AG20443 (cell line): Measurements from ENCODE around the gene PLA2G4F.
A peak's percentile ranks its signal among the peaks of the same experiment; 100 is the strongest.

ENCODE experiments used
- DNase-seq: peaks from one replicate; pipeline ENCODE4 v3.0.0; 2012; ENCODE audit warnings: low spot score, mixed read lengths

The PLA2G4F gene

DNA sequence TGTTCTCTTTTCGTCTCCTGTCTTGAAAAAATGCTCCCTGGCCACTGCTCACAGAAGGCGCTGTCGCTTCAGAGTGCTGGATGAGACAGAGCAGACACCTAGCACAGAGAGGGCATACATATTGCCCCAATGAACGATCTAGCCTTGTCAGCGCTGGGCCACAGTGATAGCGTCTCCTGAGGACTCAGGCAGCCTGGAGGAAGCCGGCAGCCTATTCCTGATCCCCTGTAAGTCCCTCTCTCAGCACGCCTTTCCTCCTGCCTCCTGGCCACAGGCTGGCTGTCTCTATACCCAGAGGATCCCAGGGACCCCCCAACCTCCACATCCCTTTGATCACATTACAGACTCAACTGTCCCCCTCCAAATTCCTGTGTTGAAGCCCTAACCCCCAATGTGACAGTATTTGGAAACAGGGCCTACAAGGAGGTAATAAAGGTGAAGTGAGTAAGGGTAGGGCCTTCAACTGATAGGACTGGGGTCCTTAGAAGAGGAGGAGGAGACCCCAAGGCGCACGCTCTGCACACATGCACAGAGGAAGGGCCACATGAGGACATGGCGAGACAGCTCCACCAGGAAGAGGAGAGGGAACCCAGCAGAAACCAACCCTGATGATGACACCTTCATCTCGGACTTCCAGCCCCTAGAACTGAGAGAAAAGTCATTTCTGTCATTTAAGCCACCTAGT is 7.5 kb downstream of the PLA2G4F start:
- no peak for DNase-seq

DNA sequence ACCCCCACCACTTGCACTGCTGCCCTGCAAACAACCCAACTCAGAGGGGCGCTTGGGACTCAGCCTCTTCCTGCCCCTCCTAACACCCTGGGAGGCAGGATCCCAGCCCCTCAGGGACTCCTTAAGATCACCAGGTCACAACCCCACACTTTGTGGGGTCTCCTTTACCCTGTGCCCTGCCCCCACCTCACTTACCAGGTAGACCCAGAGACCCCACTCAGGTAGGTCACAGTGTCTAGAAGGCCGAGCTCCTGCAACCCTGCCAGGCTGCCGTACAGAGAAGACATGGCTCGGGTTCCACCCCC is 9.1 kb downstream of the PLA2G4F start:
- DNase-seq, result no peak

DNA sequence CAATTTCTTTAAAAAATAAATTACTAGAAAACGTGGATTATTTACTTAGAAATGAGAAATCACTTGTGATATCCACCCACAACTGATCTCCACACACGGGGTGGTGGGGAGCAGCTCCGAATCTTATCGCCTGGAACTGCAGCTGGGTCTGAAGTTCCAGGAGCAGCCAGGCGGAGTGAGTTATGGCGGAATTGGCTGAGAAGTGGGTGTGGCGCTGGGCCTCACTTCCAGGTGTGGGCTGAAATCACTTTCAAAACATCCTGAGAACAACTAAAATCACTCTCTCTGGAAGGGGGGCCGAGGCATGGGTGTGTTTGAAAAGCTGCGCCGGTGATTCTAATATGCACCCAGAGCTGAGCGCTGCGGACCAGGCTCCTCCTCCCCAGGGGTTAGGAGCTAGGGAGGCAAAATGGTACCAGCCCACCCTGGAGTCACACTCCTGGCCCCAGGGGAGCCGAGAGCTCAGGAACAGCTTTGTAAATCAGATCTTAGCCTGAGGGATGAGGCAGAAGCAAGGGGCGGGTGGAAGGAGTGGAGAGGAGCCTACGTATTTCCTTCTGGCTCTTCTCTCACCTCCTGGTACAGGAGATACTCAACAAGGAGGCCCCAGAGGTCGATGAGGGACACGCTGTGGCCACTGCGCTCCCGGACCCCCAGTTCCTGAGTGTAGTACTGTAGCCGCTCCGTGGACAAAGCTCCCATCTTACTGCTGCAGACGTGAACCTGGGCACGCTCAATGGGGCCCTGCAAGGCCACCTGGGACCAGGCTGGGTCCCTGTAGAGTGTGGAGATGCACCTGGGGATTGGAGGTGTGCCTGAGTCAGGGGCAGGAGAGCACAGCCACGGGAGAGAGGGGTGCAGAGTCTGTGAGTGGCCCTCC is 9.6 kb downstream of the PLA2G4F start:
- DNase-seq, result no peak

DNA sequence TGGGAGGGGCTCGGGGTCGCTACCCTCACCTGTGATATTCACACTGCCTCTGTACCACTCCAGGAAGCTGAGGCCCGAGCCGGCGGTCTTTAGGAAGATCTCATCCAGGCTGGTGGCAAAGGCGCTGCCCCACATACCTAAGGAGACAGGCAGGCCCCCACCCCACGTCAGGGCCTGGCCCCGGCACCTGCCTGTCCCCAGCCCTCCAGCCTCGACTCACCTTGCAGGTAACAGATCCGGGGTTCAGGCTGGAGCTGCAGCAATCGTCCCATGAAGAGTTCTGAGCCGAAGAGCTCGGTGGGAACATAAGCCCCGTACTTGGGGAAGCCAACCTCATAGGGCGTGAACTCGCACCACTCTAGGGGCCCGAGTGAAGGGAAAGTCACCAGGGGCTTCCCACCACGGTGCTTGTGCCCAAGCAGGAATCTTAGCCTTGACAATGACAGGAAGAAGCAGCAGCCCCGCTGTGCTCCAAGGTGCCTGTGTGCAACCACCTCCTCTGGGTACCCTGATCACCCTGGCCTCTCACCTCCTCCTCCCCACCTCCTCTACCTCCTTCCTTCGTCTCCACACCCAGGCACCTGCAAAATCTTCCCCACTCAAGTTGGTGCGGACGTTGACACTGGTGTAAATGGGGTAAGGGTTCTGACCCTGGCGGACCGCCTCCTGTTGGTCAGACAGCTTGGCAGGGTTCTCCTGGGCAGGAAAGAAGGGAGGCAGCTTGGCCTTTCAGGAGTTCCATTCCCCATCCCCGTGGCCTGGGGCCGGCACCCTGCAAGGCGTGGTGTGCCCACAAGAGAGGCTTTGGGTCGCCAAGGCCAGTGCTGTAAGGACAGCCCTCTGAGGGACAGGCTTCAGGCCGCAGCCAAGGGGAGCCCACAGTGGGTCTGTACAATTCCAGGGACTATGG is 10.6 kb downstream of the PLA2G4F start:
- no peak for DNase-seq

DNA sequence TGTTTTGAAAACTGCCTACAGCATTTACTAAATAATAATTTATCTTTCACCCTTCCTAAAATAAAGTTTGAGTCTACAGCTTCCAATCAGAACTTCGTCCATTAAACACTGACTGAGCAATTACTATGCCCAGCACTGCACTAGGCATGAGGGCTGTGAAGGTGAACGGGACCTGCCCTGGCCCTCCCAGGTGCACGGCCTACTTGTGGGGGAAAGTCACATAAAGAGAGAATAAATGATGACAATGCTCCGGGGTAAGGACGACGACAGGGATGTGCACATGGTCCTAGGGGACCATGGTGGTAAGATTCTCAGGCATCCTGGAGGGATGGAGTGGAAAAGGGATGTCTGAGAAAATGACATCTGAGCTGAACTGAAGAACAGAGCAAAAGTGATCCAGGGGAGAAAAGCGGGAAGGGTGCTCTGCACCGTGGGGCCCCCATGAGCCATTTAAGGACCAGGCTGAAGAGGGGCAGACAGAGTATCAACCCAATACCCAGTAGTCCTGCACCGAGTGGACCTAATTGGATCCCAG is 11.5 kb downstream of the PLA2G4F start:
- DNase-seq, result no peak

DNA sequence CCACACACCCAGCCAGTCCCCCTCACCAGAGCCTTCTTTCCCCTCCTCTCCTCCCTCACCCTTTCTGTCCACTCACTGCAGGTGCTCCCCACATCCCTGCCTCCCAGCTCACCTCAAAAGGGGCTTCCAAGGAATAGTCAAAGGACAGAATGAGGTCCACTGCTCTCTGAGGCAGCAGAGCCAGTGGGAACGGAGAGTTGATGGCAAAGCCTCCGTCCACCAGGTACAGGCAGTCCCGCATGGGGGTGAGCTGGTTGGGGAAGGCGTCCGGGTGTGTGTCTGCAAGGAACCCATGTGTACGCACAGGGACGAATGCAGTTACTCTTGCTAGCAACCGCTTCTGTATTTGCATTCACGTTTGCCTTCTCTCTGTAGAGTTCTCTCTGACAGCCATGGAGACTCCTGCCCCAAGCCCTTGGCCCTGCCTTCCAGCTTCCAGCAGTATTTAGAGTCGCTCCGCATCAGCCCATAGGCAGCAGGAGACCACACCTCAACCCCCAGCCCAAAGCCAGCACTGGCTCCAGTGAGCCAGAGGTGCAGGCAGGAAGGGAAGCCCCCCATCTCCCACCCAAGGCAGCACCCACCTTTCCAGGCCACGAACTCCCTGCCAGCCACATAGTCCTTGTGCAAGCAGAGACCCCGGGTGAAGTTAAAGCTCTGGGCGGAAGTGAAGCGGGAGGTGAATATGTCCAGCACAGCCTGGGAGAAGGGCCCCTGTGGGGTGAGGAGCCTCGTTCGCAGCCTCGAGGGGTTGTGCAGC is 12.4 kb downstream of the PLA2G4F start:
- no peak for DNase-seq

DNA sequence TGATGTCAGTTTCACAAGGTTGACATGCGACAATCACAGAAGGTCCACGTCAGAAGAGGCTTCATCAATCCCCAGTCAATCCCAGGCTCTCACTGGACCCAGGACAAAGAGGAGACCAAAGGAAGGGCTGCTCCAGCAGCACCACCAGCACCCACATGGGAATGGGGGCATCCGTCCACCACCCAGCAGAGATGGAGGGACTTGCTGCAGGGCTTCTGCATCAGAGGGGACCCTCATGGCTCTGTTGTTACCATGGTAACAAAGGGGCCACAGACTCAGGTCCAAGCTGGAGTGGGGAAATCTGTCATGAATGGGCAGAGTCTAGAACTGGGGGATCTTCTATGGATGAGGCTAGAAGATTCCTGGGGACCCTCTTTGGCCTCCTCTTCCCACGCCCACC is 13.1 kb downstream of the PLA2G4F start:
- no peak for DNase-seq

DNA sequence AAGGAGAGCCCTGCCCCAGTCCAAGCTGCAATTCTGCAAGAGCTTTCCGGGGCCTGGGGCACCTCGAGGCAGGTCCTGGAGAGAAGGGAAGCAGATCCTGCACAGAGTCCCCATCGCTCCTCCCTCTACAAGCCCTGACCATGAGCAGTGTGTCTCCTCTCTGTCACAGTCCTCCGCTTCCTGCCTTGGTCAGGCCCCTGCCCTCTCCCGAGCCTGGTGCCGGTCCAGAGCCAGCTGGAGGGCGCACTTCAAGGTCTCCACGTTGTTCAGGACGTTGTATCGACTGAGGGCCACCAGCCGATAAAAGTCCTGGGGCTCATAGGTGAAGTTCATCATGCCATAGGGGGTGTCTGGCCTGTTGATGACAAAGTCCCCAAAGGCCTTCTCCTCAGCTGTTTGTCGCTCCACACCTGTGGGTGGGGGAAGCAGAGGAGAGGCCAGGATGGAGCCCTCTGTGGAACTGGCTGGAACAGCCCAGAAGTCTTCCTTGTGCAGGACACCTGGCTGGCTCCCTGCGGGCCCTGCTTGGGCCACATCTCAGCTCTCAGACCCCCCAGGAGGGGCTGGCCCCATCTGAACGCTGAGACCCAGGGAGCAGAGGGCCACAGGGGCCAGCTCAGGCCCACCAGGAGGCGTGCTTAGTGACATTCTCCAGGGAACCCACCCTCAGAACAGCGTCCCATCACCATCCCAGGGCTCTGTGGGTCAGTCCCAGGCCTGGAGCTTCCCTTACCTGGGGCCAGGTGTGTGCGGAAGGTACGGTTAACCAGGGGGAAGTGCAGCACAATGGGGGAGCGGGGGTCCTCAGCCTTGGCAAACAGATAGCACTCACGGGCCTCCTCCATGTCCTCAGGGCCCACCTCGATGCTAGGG is 14.4 kb downstream of the PLA2G4F start:
- no peak for DNase-seq

DNA sequence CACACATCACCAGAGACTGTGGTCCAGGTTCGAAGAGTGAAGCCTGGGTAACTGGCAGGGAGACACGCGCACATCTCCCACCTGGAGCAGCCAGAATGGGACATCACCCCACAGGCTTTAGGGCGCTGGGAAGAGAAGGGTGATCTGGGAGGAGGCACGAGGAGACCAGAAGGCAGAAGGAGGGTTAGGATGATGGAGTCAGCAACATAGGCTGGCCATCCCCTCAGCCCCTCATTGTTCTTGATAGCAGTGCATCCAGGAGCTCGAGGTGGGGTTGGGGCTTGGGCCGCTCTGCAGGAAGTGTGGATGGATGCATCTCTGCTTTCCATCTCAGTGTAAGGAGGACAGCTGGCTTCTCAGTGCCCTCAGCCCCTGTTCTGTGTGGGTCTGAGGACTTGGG is 15.2 kb downstream of the PLA2G4F start:
- no peak for DNase-seq

DNA sequence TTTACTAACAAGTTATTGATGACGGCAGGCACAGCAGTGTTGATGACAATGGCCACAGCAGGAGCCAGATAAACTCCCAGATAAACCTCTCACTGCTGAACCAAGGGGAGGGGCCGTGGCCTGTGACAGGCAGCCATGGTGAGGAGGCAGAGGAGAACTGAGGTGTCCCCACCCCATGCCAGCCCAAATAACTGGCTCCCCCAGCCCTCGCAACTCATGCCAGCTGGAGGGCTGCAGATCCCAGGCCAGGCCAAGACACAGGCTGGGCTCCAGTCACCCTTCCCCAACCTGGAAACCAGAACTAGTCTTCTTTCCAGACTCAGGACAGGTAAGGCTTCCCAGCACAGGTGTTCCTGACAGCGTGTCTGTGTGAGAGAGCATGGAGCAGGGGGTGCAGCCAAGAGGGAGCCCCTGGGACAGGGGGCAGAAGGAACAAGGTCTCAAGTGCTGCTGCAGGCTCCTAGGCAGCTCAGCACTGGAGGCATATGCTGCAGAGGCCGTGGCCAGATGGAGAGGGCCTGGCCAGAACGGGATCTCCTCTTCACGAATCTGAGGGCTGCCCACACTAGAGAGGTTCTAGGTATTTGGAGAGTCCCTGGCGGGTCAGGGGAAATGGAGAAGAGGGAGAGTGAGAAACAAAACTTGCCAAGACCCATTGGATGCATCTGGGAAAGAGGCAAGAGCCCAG is 15.9 kb downstream of the PLA2G4F start:
- DNase-seq, result no peak

DNA sequence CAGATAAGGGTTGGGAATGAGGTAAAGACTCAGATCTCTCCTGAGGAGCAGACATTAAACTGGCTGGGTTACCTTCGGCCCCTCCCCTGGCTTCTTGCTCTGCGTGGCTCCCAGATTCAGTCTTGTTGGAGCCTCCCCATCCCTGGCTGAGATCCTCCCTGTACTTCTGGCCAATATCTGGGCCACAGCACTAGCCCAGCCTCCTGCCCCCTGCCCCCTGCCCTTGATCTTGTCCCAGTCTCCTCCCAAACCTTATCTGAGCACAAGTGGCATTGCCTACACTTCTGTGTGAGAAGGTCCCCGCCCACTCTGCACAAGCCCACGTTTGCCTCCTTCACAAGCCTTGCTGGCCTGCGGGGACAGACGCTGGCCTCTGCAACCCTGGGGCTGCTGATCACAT is 16.8 kb downstream of the PLA2G4F start:
- no peak for DNase-seq

DNA sequence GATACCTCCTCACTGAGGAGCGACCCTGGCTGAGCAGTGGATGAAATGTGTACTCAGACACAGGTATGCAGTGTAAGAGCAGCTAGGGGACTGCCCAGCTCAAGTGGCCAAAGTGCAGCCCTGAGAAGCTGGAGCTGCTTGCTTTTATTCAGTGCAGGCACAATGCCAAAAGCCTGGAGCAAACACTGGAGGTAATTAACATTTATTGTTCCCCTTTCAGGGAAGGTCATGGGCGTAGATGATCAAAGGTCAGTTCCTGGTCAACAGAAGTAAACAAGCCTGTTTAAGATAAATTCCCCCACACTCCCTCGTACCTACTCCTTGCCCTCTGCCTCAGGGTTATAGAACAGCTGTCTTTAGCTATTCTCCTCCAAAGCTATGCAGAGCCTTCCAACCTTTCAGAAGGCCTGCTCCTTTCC is 17.5 kb downstream of the PLA2G4F start:
- no peak for DNase-seq

DNA sequence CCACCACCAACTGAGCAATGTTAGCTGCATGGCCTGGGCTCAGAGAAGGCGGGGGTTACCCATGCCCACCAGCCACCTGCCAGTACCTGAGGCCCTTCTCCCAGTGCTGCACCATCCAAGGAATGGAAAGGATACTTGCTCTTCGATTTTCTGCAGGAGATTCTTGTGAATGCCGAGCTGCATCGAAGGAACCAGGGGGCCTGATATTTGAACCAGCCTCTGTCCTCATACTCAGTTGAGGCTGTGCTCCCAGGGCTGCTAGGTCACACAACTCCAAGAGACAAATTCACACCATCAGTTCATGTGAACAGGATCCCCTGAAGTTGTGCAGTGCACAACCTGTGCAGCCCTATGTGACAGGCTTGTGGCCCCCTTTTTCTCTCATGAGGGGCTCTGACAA is 18.0 kb downstream of the PLA2G4F start:
- DNase-seq, result no peak

DNA sequence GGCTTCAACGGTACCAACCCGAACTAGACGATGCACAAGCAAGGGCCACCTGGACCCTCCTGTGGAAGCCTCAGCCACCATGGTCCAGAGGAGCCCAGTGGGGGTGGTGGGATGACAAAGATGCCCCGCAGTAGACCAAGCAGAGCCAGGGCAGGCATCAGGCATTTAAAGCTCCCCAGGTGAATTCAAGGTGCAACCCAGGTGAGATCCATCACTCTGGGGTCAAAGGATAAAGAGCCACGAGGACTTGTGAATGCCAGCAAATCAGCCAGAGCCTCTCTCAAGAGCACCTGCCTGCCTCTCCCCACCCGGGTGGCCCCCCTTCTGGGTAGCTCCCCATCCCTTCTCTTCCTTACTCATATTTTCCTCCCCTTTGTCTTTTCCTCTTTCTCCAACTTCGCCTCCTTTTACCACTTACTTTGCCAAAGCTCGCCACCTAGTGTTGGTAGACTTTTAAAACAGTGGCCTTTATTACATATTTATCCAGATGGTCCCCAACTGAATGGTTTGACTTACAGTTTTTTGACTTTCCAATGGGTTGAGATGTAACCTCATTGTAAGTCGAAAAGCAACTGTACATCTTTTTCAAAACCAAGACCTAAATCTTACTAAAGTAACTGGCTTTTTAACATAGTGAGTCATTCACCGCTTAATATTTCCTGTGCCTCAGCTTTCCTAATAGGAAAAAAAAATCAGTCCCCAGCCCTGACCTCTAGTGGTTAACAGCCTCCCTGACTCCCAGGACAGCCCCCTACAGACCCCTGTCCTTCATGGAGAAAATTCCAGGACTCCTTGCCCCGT is 18.8 kb downstream of the PLA2G4F start:
- DNase-seq, result peak; percentile 71

DNA sequence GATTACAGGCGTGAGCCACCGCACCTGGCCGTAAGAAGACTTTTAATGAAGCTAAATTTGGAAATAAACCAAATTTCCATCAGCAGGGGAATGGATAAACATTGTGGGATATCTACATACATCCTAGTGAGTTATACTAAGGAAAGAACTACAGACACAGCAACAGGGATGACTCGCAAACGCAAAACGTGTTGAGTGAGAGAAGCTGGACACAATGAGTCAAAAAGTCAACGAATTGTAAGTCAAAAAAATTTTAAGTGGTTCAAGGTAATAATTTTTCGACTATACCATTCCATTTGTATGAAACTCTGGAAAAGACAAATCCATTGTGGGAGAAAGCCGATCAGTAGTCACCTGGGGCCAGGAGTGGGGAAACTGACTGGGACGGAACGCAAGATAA is 19.9 kb downstream of the PLA2G4F start:
- DNase-seq, result no peak

DNA sequence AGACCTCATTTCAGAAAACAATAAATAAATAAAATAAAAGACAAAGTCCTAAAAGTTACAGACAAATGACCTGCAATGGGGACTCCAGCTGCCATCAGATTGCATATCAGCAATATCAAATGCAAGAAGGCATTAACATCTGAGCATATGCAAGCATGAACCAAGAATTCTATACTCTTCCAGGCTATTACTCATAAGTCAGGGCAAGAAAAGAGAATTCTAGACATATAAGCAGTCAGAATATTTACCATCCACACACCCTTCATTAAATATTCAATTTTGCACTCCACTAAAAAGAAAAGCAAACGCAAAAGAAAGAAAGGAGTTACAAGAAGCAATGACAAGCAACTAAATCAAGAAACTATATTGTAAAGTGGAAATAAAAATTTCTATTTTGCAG is 21.1 kb downstream of the PLA2G4F start:
- no peak for DNase-seq

DNA sequence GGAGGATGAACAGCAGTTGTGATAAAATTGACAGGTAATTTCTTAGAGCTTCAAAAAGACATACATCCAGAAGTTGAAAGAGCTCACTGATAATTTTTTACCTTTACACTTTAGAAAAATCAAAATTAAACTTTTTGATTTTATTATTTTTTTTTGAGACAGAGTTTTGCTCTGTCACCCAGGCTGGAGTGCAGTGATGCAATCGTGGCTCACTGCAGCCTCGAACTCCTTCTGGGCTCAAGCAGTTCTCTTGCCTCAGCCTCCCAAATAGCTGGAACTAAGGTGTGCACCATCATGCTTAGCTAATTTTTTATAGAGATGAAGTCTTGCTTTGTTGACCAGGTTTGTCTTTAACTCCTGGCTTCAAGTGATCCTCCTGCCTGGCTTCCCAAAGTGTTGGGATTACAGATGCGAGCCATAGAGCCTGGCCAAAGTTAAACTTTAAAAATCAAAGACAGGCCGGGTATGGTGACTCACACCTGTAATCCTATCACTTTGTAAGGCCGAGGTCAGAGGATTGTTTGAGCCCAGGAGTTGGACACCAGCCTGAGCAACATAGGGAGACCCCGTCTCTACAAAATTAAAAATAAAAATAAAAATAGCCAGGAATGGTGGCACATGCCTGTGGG is 21.7 kb downstream of the PLA2G4F start:
- no peak for DNase-seq

DNA sequence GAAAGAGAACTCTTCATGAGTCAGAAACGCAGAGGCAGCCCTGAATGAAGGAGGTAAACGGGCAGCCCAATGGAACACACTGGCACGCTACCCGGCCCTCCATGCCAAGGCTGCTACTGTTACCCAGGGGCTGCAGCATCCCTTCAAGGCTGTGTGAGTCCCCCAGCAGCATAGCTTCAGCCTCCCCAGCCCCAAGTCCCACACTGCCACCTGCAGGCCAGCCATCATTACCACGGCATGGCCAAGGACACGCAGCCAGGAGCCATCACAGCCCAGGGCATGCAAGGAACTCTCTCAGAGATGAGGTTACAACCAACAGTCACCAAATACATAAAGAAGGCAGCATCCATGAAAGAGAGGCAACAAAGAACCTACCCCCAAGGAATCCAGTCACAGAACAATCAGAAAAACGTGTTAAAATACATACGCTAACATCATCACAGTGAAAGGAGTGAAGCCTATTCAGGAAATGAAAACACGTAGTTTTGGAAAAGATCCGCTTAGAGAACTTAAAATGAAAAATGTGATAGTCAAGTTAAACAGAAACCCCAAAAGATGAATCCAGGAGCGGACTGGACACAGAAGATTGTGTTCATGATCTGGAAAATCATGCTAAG is 22.4 kb downstream of the PLA2G4F start:
- DNase-seq, result peak; percentile 70
